GM10266 (cell line): ENCODE measurements around the gene WIPF3.

Experiments used
- DNase-seq: peaks from one replicate; pipeline ENCODE4 v3.0.0; 2012; ENCODE audit errors: extremely low spot score
- CTCF ChIP-seq: IDR thresholded peaks from 2 replicates; pipeline ENCODE4 v1.5.1; 2012; ENCODE audit warnings: mild to moderate bottlenecking, low read depth; ENCODE audit not compliant: control insufficient read depth, insufficient read depth; ENCODE audit errors: missing control alignments

The WIPF3 gene

GRCh38 chr7:29818308-29818707 lies 12.0 kb downstream of the WIPF3 start:
- TF ChIP-seq CTCF = no peak
- DNase-seq = no peak

- no peak for DNase-seq
- TF ChIP-seq CTCF = no peak
Observed at GRCh38 chr7:29825775-29826529, 19.6 kb downstream of the WIPF3 start.

- no peak for TF ChIP-seq CTCF
- DNase-seq = no peak
Observed at GRCh38 chr7:29826530-29826822, 20.2 kb downstream of the WIPF3 start.

DNA sequence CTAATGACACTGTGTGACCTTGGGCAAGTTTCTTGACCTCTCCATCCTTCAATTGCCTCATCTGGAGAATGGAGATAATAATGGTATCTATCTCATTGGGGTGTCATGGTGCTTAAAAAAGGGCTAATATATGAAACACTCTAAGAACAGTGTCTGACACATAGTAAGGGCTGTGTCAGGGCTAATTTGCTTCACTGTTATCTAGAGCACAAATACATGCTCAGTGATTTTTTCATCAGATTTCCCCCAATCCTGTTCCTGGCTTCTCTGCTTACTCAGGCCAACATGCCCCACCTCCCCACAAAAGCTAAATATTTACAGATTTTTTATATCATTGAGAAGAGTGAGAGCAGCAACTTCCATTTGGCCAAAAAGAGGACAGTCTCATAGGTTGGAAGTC lies 20.6 kb downstream of the WIPF3 start:
- DNase-seq = no peak
- no peak for TF ChIP-seq CTCF

- TF ChIP-seq CTCF = no peak
- DNase-seq = no peak
Observed at GRCh38 chr7:29831705-29832104, 25.4 kb downstream of the WIPF3 start.

DNA sequence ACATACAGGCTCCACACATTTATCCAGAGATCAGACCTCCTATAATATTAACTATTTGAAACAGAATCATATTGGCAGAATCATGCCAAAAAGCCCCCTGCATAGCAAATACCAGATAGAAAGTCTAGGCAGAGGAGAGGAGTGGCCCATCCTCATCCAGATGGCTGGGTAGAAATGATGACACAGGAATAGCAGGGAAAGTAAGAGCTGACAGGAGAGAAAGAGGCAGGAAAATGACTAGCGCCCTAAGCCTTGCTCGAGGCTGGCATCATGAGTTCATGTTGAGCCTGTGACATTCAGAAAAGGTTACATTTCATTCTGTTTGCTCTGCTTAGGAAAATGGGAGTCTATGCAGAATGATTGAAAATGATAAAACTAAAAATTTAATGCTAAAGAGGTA lies 27.6 kb downstream of the WIPF3 start:
- TF ChIP-seq CTCF = no peak
- no peak for DNase-seq

DNA sequence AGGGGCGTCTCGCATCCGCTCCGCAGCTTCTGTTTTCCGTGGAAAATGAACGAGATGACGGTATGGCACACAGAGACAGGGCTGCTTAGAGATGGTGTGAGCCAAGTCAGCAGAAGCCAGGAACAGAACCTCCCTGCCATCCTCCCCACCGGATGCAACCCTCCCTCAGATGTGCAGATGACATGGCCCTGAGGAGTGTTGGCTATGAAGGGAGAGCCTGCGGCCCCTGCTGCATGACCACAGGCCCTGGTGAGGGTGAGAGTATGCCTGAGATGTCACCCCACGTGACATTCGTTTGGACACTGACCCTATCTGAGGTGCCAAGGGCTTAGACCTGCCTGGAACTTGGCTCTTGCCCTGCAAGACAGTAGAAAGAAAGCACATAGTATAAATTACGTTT lies 29.4 kb downstream of the WIPF3 start:
- no peak for TF ChIP-seq CTCF
- DNase-seq = no peak
